Dedifferentiated amniotic fluid mesenchymal stem cell (primary cell): ENCODE results near the gene FBXO15.

Experiments used
- DNase-seq: peaks from one replicate; pipeline ENCODE4 v3.0.0-alpha.2; 2016; ENCODE audit errors: extremely low spot score

FBXO15 gene

GRCh38 chr18:74147779-74148542 lies at the start of gene FBXO15, which contains the start of gene TIMM21:
Gene FBXO15 (minus strand): TSS chr18:74147834. CDS start chr18:74147785, 49 bp downstream.
Gene TIMM21 (plus strand): TSS chr18:74148523. CDS start chr18:74148809, 286 bp downstream.
- DNase-seq: peak; percentile 96

DNA sequence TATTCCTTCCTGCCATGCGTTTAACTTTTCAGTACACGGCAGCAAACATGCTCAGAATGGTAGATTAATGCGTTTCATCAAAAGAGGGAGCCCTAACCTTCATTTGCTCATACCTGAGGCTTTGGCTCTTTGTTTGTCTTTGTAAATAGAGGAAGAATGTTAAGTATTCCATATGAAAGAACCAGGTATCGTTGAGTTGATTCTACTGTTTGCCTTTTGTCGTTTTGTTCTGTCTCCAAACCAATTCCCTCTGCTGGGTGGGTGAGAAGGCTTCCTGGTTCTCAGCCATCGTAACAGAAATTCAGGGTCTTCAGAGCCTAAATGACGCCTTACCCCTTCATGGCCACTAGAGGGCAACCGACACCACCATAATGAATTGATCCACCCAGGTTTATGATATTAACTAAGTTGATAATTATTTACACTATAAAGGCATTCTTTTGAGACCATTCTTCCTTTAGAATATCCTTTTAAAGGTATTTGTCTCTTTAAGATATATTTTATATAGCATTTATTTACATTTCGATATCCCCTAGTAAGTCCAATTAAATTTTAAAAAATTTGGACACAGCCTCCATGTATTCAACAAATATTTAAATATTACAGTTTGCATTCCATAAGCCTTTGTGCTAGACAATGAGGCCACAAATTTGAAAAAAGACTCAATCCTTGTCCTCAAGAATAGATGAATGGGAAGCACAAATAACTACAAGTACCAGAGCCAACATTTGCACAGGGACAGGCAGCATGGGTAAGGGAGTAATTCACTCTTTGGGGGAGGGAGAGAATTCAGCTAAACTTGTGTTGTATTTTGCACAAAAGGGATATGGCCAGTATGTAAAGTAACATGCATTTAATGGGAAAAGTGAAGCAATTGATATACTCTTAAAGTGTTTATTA lies 48.8 kb upstream of the FBXO15 start:
- peak; percentile 56 for DNase-seq

- DNase-seq: no peak
Observed at GRCh38 chr18:74194691-74195090, 47.1 kb upstream of the FBXO15 start.

DNA sequence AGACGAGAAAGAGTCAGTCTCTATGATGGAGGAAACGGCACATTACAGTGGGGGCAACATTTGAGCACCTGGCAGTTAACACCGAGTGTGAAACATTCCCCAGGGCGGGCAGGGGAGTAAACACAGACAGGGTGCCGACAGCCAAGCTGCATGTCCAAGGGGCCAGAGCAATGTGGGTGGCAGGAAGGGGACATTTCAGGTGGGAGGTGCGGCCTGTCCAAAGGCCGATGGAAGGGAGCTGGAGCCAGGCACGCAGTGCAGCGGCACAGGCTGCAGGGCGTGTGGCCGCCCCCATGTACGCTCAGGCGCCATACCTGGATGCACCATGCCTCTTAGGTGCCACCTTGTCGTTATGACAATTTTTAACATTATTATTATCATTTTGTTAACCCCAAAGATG lies 43.9 kb upstream of the FBXO15 start:
- no peak for DNase-seq

DNA sequence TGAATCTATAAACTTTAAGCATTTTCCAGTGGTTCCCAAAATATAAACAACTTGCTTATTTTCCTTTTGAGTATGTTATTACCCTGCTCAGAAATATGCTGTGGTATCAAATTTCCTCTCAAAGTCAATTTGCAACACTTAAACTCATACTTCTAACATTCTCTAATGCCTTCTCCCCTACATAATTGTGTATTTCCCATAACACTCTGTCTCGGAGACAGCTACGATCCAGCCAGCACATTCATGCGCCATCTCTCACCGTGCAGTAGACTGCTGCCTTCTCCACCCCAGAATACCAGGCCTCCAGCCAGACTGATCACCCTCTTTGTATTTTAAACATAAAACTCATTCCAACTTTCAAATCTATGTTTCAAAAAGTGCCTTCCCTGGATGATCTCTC lies 42.5 kb upstream of the FBXO15 start:
- peak; percentile 31 for DNase-seq

DNA sequence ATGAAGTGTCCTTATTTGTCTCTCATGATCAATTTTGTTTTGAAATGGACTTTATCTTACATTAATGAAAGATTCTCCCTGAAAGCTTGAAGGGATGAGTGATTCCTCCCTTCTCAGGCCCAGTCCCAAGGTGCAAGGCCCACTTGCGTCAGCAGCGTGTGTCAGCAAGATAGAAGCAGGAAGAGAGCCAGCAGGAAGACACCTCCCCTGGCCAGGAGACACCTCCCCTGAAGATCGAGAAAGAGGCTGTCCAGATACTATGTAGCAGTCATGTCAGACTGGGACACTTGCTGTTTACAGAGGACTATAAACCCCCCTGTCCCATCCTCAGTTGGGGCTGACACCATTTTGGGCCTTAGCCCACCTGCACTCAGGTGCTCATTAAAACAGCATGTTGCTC lies 39.0 kb upstream of the FBXO15 start:
- DNase-seq: no peak

GRCh38 chr18:74185860-74186259 lies 38.2 kb upstream of the FBXO15 start:
- DNase-seq: no peak

- no peak for DNase-seq
Observed at GRCh38 chr18:74184875-74185274, 37.2 kb upstream of the FBXO15 start.

GRCh38 chr18:74183130-74183529 lies 35.5 kb upstream of the FBXO15 start:
- DNase-seq: no peak

- no peak for DNase-seq
Observed at GRCh38 chr18:74182335-74182734, 34.7 kb upstream of the FBXO15 start.

DNA sequence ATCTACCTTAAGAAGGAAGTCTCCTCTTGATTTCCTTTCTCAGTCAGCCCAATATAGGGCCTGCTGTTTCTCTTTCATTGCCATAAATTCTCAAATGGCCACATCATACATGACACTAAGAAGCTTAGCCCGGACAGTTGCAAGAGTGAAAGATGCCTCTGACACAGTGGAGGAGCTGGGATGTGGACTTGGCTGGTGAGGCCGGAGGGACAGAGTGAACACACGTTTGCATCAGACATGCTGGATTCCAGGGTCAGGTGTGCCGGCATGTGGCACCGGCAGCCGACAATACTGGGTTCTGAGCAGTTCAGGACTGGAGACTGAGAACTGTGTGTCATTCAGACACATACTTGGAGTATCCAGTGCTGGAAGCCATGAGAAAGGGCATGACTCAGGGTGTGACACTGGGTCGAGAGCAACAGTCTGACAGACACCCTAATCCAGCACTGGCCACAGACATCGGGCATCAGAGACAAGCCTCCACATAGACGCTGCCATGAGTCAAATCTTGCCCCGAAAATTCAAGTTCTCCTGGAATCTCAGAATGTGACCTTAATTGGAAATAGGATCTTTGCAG lies 32.1 kb upstream of the FBXO15 start:
- DNase-seq: no peak

GRCh38 chr18:74178884-74179283 lies 31.2 kb upstream of the FBXO15 start:
- DNase-seq: no peak

DNA sequence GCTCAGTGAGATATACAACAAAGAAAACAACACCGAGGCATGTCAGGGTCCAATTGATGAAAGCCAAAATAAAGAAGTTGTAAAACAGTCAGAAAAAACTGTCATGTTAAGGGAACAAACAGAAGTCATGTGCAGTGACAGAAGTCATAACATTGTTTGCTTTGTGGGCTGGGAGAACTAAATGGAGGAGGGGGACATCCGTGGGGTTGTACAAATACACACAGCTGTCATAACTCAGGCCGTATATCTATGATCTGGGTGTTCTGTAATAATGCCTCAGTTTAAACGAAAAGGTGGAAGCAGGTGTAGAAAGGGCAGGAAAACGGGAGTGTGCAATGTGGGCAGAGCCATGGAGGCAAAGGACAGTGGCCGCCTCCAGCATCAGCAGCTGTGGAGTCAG lies 28.0 kb upstream of the FBXO15 start:
- no peak for DNase-seq

DNA sequence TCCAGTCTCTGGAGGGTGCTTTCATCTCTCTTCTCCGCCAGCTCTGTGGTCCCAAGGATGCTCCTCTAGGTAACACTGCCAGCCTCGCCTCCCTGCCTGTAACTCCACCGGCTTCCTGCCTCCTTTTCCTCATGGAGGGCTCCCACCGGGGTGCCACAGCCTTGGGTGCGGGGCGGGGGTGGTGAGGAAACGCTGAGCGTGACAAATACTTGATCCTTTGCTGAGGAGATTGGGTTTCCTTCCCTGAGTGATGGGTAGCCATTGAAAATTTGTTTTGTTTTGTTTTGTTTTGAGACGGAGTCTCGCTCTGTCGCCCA lies 25.8 kb upstream of the FBXO15 start:
- no peak for DNase-seq

DNA sequence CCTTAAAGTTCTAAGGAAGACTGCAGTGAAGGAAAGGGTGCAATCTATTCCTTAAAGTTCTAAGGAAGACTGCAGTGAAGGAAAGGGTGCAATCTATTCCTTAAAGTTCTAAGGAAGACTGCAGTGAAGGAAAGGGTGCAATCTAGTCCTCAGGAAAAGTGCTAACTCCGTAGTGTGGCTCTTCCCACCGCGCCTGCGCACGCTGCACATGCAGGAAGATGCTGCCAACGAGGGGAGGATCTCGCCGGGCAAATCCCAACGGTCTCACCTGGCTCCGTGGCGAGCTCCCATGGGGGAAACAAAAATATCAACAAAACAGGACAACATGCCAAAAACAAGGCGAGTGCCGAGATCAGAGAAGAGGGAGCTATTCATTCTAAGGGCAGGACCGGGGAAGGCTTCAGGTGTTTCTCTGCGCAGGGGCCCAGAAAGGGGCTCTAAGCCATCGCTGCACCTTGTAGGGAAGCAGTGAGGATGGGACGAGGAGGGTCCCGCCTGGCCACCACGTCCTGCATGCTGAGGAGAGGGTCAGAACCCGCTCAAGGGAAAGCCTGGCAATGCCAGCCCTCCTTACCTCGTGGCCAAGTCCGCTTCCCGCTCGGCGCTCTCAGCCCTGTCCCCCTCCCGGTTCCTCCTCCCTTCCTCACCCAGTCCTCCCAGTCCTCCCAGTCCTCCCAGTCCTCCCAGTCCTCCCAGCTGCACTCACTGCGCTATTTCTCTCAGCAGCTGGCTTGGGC lies 25.2 kb upstream of the FBXO15 start:
- no peak for DNase-seq

- DNase-seq: no peak
Observed at GRCh38 chr18:74171910-74172606, 24.4 kb upstream of the FBXO15 start.

GRCh38 chr18:74166386-74166785 lies 18.8 kb upstream of the FBXO15 start:
- no peak for DNase-seq

- no peak for DNase-seq
Observed at GRCh38 chr18:74163019-74163660, 15.5 kb upstream of the FBXO15 start.

- DNase-seq: no peak
Observed at GRCh38 chr18:74155276-74155675, 7.6 kb upstream of the FBXO15 start.

DNA sequence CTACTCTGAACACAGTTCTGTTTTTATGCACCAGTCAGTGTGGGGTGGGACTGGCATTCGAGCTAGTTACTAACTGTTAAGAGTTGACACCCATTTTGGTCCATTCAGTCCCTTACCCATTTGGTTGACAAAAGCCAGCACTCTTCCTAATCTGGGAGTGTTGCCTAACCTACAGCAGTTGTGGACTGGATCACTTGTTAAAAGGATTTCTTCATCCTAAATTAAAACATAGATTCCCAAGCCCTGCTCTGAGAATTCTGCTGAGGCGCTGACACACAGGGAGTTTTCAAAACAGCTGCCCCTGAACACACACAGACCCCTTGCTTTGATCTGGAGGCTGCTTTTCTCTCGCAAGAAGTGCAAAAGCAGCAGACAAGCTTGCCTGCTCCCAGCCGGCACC lies 7.1 kb upstream of the FBXO15 start:
- no peak for DNase-seq

GRCh38 chr18:74153793-74154192 lies 6.2 kb upstream of the FBXO15 start:
- no peak for DNase-seq
